ENCODE data around the gene FMO5.
"Not testable (repeated sequence)": the region's sequence is repeated elsewhere in the genome, so short reads cannot be mapped to it uniquely, and the experiment has no call there.

Gene FMO5

DNA sequence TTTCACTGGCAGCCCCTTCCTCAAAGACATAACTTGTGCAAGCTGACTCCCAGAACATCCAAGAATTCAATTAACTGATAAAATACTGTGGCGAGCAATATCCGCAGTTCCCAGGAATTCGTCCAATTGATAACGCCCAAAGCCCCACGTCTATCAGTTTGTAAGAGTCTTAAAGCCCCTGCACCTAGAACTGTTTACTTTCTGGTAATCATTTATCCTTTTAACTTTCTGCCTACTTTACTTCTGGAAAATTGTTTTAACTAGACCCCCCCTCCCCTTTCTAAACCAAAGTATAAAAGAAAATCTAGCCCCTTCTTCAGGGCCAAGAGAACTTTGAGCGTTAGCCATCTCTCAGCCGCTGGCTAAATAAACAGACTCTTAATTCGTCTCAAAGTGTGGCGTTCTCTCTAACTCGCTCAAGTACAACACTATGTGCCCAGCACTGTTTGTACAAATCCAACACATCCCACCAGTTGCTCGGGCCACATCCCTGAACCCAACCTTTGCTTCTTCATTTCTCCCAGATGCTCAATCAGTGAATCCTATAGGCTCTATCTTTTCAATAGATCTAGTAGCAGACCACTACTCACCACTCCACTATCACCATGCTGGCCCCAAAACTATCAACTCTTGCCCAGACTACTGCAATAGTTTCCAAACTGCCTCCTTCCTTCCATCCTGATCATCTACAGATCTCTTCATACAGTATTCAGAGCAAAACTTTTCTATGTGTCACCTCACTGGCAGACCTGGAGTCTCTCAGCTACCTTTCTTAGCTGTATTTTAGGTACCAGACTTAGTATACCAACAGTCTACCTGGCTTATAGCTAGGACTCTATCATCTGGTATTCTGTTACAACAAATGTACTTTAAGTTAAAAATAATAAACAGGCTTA lies 14.0 kb upstream of the FMO5 start:
- peak; percentile 49 for DNase-seq

DNA sequence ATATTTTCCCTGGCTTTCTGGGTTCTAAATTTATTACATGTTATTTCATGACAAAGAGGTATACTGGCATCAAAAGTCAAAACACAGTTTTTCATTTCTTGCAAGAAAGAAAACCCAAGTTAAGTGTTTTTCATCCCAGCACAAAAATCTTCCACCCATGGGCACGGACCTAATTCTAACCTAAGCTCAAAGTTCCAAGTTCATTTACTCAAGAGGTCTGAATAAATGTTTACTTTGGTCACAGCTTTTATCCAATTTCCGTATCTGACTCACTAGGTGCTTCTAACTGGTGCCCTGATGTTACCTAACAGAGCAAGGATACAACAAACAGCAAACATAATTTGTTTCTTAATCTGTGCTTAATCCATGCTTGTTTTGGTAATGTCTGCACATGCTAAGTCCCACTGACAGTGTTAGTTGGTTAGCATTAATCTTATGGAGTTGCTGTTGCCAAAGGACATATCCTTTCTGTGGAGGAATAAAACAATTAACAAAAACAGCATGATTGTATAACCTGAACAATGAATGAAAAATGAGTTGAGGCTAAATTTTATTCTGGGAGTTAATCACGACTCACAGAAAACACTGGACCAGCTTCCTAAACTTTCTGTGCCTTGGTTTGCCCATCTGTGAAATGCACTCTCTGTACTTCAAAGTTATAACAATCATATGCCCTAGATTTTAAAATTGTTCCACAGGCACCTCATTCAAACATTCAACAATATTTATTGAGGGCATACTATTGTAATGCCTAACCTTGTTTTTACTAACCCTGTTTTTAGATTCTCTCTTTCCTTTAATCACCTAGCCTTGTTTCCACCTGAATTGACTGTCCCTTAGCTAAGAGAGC lies 13.1 kb upstream of the FMO5 start:
- peak; percentile 91 for DNase-seq

DNA sequence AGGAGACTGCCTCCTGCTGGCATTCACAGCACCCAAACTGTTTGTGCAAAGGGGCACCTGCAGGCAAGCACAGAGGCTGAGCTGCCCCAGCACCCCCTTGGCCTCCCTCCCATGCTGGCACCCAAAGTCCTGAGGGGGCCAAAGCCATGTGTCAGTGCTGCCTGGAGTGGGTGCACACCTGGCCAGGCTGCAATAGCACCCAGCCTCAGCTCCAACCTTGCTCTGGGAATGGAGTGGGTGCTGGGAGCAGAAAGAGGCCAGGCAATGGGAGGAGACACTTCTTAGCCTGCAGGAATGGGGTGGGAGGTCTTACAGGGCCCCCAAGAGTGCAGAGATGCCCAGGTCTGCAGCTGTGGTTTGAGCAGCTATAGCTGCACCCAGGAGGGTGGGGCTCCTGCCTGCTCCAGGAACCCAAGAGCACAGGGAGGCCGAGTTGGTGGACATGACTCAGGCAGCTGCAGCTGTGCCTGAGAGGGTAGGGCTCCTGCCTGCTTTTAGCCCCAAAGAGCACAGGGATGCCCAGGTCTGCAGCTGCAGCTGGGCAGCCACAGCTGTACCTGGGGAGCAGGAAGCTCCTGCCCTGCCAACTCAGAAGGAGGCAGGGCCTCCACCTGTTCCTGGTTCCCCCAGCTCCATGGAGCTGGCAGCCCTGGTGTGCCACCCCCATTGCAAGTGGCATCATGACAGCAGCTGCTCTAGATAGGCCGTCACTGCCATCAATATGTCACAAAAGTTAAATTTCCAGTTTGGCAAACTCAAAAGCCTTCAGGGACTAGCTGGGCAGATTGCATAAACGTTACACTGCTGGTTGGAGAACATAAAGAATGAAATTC lies 12.0 kb upstream of the FMO5 start:
- DNase-seq, result peak; percentile 87

DNA sequence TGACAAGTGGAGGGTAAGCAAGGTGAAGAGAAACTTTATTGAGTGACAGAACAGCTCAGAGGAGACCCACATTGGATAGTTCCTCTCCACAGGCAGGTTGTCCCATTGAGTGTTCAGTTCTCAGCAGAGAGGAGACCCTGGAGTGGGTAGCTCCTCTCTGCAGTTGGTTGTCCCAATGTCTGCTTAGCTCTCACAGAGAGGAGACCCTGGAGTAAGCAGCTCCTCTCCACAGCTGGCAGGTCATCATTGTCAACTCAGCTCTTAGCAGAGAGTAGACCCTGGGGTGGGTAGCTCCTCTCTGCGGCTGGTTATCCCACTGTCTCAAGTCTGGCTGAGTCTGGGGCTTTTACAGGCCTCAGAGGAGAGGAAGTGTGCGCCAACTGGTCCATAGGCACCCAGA lies 11.3 kb upstream of the FMO5 start:
- peak; percentile 33 for DNase-seq

DNA sequence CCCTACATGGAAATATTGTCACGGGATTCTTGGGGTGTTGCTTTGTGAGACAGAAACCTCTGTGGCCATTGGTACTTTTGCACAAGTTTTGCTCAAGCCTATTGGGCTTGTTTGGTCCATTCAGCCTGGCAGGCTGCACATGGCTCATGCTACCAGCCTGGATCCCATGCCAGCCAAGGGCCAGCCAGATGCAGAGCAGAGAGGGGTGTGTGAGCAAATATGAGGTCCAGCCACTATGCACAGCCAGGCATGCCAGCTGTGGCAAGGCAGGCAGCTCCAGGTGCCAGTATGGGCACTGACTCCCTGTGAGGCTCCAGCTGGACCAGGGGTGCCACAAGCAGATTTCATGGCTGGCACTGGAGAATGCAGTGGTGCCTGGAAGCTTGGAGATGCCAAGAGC lies 10.7 kb upstream of the FMO5 start:
- DNase-seq, result no peak

DNA sequence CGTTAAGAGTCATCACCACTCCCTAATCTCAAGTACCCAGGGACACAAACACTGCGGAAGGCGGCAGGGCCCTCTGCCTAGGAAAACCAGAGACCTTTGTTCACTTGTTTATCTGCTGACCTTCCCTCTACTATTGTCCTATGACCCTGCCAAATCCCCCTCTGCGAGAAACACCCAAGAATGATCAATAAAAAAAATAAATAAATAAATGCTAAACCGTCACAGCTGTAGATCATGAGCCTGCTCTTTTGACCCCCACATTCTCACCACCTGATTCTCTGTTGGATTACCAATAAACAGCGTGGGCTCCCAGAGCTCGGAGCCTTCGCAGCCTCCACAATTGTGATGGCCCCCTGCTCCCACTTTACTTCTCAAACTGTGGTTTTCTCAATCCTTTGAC lies 8.8 kb upstream of the FMO5 start:
- not testable (repeated sequence) for DNase-seq

DNA sequence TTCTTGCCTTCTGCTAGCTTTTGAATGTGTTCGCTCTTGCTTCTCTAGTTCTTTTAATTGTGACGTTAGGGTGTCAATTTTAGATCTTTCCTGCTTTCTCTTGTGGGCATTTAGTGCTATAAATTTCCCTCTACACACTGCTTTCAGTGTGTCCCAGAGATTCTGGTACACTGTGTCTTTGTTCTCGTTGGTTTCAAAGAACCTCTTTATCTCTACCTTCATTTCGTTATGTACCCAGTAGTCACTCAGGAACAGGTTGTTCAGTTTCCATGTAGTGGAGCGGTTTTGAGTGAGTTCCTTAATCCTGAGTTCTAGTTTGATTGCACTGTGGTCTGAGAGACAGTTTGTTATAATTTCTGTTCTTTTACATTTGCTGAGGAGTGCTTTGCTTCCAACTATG lies 5.9 kb upstream of the FMO5 start:
- not testable (repeated sequence) for DNase-seq

DNA sequence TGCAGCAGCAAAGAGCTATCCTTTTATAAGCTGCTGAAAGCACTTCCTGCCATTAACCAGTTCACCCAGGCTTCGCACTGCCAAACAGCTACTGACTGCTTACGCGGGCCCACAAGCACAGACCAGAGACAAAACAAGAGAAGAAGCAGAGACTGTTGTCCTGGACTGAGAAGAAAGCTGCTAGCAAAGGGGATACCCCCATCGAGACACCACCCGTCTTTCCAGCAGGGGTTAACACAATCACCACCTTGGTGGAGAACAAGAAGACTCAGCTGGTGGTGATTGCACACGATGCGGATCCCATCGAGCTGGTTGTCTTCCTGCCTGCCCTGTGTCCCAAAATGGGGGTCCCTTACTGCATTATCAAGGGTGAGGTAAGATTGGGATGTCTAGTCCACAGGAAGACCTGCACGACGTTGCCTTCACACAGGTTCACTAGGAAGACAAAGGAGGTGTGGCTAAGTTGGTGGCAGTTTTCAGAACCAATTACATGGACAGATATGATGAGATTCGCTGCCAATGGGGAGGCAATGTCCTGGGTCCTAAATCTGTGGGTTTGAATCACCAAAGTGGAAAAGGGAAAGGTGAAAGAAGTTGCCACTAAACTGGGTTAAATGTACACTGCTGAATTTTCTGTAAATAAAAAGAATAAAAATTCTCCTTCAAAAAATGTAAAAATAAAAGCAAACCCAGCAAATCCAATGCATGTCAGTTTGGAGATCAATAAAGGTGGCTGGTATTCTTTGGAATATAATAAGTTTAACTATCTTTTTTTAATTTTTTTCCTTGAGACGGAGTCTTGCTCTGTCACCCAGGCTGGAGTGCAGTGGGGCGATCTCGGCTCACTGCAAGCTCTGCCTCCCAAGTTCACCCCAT lies 1.2 kb downstream of the FMO5 start:
- no peak for DNase-seq

DNA sequence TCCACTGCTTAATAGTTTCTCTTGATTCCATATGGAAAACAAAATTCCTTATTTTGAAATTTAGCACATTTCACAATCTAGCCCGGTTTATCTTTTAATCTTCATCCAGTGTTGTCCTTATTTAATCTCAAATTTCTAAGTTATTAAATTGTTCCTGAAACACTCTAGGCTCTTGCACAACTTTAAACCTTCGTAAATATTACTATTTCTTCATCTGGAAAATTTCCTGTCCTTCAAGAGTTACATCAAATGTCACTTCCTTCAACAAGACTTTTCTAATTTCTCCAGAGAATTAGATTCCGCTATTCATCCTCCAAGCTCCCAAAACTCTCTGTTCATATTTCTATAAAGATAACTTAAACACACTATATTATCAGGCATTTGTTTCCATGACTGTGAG lies 6.5 kb downstream of the FMO5 start:
- no peak for DNase-seq

DNA sequence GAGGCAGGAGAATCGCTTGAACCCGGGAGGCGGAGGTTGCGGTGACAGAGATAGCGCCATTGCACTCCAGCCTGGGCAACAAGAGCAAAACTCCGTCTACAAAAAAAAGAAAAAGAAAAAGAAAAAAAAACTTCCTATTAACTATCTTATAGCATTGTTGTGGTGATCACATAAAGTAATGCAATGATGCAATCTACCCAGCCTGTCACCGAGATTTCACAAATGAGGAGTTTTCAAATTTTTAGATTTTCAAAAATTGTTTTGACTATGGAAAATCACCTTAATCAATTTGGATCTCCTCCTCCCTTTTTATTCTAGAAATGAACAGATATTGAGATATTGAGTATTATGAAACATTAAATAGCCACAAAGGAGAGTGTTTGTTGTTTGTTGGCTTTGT lies 8.0 kb downstream of the FMO5 start:
- DNase-seq, result no peak

DNA sequence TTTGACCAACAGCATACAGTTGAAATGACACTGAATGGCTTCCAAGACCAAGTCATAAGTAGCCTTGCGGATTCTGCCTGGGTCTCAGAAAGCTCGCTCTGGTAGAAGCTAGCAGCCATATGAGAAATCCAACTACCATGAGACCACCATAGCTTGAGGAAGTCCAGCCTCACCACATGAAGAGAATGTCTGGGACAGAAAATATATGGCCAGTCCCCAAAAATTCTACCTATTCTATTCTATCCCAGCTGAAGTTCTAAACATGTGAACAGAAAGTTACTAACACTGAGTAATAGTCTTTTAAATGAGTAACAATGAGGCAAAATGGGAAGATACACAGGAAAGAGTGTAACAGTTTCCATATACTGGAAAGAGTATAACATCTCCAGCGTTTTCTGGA lies 9.0 kb downstream of the FMO5 start:
- no peak for DNase-seq

DNA sequence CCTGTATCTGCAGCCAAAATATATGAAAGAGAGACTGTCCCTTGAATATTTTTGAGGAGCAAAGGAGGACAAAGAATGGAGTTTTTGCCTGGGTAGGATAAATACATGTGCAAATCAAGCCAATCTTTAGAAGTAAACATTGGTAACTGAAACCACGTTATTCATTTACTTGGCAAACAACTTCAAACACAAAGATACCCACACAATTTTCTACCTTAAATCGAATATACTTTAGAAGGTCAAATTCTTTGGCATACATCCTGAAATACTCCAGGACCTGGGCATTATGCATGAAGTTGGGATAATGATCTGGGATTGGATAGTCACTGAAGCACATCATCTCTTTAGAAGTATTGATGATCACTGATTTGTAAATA lies 9.6 kb downstream of the FMO5 start:
- DNase-seq, result peak; percentile 11

DNA sequence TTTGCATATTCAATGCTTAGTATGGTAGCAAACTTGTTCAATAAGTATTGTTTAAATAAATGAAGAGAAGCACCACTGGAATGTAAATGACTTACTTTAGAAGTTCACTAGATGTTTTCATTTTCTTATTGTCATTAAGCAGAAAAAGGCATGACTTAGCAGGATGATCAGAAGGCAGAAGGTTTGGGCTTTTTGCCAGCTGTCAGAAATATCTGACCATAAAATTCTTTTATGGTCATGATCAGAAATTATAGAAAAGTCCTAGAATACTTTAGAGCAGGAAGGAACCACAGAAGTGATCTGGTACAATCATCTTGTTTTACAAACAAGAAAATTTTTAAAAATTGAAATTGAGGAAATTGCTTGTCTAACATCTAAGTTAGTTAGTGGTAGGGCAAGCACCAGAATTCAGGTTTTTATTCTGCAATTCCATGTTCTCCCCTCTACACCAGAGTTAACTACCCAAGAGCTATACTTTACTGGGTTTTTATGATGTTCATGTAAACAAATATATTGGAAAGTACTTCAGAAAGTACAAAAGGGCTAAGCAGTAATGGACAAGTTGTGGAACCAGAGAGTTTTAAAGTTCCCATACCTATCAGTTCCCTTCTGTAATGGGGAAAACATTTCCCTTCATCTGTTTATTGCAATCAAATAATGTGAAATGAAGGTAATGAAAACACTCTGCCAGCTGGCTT lies 10.1 kb downstream of the FMO5 start:
- DNase-seq, result no peak

DNA sequence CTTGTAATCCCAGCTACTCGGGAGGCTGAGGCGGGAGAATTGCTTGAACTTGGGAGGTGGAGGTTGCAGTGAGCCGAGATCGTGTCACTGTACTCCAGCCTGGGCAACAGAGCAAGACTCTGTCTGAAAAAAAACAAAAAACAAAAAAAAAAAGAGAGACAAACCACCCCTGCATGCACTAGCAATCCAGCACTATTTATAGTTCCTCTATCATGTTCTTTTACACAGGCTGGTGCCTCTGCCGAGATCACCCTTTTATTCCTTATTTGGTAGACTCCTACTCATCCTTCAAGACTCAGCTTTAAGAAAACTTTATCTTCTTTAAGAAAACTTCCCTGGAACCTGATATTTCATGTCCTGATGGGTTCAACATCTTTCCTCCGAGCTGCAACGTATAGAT lies 10.8 kb downstream of the FMO5 start:
- no peak for DNase-seq

DNA sequence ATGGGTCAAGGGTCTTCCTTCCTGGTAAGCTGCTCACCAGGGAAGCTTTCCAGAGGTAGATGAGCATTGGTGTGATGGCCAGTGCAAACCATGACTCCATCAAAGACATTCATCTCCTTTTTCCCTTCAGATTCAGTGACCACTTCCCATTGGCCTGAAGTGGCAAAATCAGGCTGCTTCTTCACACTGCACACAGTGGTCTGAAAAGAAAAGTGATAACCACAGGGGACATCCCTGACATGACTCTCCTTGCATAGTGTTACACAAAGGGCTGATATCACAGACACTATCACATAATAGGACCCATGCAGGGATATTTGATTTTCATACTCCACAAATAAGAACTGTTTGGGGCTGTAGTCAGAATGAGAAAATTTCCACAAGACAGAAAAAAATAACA lies 11.9 kb downstream of the FMO5 start:
- no peak for DNase-seq

DNA sequence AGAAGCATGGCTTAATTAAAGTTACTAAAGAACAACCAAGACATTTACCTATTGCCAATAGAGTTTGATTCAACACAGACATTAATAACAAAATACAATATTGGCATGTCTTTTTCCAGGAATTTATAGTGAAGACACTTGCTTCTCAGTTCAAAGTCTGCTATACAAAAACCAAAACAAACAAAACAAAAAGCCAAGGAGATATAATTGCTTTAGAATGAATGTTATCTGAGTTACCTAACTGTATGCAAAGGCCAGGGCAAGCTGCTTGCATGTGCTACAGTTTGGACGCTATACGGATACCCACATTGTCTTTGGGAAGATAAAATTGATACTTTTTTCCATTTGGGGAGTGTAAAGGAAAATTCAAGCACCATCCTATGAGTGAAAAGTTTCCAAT lies 13.6 kb downstream of the FMO5 start:
- DNase-seq, result no peak

DNA sequence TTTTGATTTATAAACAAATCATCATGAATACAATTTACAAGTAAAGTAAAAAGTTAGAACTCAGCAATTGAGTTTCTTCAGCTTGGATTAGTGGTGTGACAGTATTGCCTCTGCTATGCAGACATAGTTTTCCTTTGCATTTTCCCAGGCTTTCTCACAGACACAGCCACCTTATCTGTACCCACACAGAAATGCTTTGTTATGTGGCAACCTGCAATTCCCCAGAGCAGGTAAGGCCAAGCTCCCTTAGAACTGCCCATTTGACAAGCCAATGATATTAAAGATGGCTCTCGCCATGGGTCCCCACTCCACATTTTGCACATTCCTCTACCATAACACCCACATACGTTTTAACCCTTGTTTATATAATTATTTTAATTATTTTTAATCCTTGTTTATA lies 14.2 kb downstream of the FMO5 start:
- DNase-seq, result no peak

DNA sequence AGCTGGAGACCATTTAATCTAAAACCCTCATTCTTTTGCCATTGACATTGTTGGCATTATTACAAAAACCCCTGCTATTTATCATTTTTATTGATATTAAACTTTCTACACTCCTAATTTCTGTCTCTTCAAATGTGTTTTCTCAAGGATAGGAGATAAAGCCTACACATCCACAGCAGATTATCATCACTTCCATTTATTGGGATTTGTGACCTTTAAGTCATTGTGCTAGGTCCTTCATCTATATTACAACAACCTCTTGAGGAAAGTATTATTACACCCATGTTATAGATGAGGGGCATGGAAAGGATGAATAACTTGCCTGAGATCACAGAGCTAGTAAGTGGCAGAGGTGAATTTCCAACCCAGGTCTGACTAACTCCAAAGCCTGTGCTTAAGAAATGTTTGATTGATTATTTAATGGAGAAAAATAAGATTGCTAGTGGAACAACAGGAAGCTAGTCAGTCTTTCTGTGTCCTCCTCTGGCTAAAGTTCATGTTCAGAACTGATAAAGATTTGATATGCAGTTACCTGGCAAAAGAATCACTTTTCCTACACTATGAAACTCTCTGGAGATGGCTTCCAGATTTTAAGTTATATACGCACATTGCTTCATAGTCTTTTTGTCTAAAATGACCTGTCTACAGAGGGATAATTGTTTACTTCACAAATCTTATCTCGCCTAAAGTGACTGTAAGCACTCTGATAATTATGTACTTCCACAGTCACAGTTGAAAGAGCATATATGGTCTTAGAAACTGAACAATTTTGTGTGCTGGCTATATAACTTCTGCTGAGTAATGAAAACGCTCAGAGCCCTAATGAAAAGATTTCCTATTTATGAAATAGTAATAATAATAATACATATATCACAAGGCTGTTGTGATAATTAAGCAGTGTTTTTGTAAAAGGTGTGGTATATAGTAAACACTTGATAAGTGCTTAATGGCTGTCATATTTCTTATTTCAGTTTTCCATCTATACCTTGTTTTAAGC lies 15.0 kb downstream of the FMO5 start:
- no peak for DNase-seq

DNA sequence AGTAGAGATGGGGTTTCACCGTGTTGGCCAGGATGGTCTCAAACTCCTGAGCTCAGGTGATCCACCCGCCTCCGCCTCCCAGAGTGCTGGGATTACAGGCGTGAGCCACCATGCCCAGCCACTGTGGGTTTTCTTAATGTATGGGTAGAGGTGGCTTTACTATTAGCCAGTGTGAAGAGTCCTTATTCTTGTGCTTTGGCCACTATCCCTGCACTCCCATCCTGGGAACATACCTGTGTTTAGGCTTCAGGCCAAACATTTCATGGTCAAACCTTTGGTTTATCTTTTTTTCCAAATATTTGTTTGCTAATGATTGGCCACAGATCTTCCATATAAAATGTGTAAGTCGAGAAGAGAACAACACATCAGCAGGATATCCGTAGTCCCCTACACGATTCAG lies 16.5 kb downstream of the FMO5 start:
- no peak for DNase-seq

DNA sequence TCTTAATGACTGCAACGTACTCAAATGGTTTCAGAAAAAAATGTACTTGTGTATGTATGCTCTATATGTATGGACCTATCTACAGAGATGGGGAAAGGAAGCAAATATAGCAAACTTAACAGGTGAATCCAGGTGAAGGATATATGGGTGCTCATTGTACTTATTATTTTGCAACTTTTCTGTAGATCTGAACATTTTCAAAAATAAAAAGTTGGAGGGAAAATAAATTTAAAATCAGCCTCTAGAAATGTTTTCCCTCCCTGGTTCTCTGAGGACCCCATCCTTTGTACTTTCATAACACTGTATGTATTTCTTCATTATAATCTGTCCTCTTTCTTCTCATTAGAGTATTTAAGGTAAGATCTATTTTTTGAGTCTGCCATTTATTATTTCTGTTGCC lies 17.9 kb downstream of the FMO5 start:
- DNase-seq, result no peak

Measured in DMS53 (cell line).